Mesothelial cell of epicardium (in vitro differentiated cells): ENCODE data around the gene PLXNB2. TPM values are rescaled to one million over a fixed set of nuclear protein-coding genes. Genes with fewer than 3 reads are reported as not detected.
A peak's percentile ranks its signal among the peaks of the same experiment; 100 is the strongest.

Experiments used
- DNase-seq, 2 experiments: peaks; one replicate each; pipeline ENCODE4 v3.0.0; 2021; ENCODE audit warnings: low spot score in 2 of 2; ENCODE audit not compliant: unreplicated experiment in 2 of 2
- H3K27ac Mint-ChIP-seq: 2 replicates; pipeline ENCODE4 v1.8.0; 2021; ENCODE audit warnings: mixed read lengths
- H3K27me3 Mint-ChIP-seq: 2 replicates; pipeline ENCODE4 v1.8.0; 2021; ENCODE audit warnings: low read depth, mixed read lengths
- H3K36me3 Mint-ChIP-seq: 2 replicates; pipeline ENCODE4 v1.8.0; 2021; ENCODE audit warnings: mixed read lengths
- H3K4me1 Mint-ChIP-seq: 2 replicates; pipeline ENCODE4 v1.8.0; 2021; ENCODE audit warnings: mixed read lengths
- H3K4me3 Mint-ChIP-seq: 2 replicates; pipeline ENCODE4 v1.8.0; 2021; ENCODE audit warnings: mild to moderate bottlenecking, moderate library complexity, mixed read lengths
- H3K9me3 Mint-ChIP-seq: 2 replicates; pipeline ENCODE4 v1.8.0; 2021; ENCODE audit warnings: mixed read lengths
- CTCF ChIP-seq: fragments of 200-600 bp; sonication (generic); IDR thresholded peaks from one replicate; pipeline ENCODE4 v1.5.0; 2021; ENCODE audit warnings: antibody characterized with exemption; ENCODE audit not compliant: unreplicated experiment
- total RNA-seq: library from RNA; stranded (reverse); gene quantifications from 3 replicates; pipeline ENCODE4 v1.2.1, GENCODE V29; 2021

Gene PLXNB2
- total RNA-seq, 1 donor from 2014 or later, result 467 TPM

- H3K9me3 Mint-ChIP-seq, result no peaks in the 10 kb centered on the region
- TF ChIP-seq CTCF, result no peak
- H3K4me1 Mint-ChIP-seq, result peaks cover 7% of the 10 kb centered on the region
- DNase-seq, result no peak
- H3K27ac Mint-ChIP-seq, result peak overlapping the region; percentile 32
- no peak overlapping the region for H3K4me3 Mint-ChIP-seq
- H3K36me3 Mint-ChIP-seq, result peaks cover 3% of the 10 kb centered on the region
- H3K27me3 Mint-ChIP-seq, result no peaks in the 10 kb centered on the region
Measured at GRCh38 chr22:50346470-50346869, 39.0 kb upstream of the PLXNB2 start.

GRCh38 chr22:50343541-50343935 is 36.1 kb upstream of the PLXNB2 start:
- DNase-seq, result no peak
- Mint-ChIP-seq H3K4me1 (peaks cover 8% of the 10 kb centered on the region), H3K27ac (no peak overlapping the region), H3K9me3 (no peaks in the 10 kb centered on the region), H3K36me3 (no peaks in the 10 kb centered on the region), H3K4me3 (peak overlapping the region; percentile 47), H3K27me3 (no peaks in the 10 kb centered on the region)
- no peak for TF ChIP-seq CTCF

- no peak for TF ChIP-seq CTCF
- H3K9me3 Mint-ChIP-seq, result no peaks in the 10 kb centered on the region
- no peaks in the 10 kb centered on the region for H3K27me3 Mint-ChIP-seq
- peak within 1 kb of the TSS; percentile 77 for H3K4me3 Mint-ChIP-seq
- H3K4me1 Mint-ChIP-seq, result peaks cover 8% of the 10 kb centered on the region
- peak within 1 kb of the TSS; percentile 89 for H3K27ac Mint-ChIP-seq
- H3K36me3 Mint-ChIP-seq, result no peaks in the 10 kb centered on the region
- peak; percentile 87 to 90 for DNase-seq
Measured at GRCh38 chr22:50342651-50343540, 35.5 kb upstream of the PLXNB2 start, which contains the start of gene PPP6R2. PPP6R2 (plus strand) TSS chr22:50343327; CDS start chr22:50393909, 50,582 bp downstream.

- DNase-seq, result peak; percentile 80 to 93
- Mint-ChIP-seq H3K4me1 (peaks cover 8% of the 10 kb centered on the region), H3K27ac (peak overlapping the region; percentile 89), H3K27me3 (no peaks in the 10 kb centered on the region), H3K4me3 (peak overlapping the region; percentile 77), H3K36me3 (no peaks in the 10 kb centered on the region), H3K9me3 (no peaks in the 10 kb centered on the region)
- peak; percentile 89 for TF ChIP-seq CTCF
Measured at GRCh38 chr22:50341977-50342650, 34.7 kb upstream of the PLXNB2 start.

GRCh38 chr22:50339945-50340879 is 32.8 kb upstream of the PLXNB2 start:
- no peaks in the 10 kb centered on the region for H3K9me3 Mint-ChIP-seq
- H3K4me1 Mint-ChIP-seq, result peaks cover 7% of the 10 kb centered on the region
- TF ChIP-seq CTCF, result no peak
- DNase-seq, result no peak
- H3K27ac Mint-ChIP-seq, result no peak overlapping the region
- H3K4me3 Mint-ChIP-seq, result no peak overlapping the region
- H3K36me3 Mint-ChIP-seq, result no peaks in the 10 kb centered on the region
- H3K27me3 Mint-ChIP-seq, result no peaks in the 10 kb centered on the region
